Stimulated activated naive CD8-positive, alpha-beta T cell treated with anti-CD3 and anti-CD28 coated beads, Interleukin-15, amount 100 ng/mL, for 72 hours (primary cell): ENCODE results near the gene TRPM3.
"Not testable (repeated sequence)": the region's sequence is repeated elsewhere in the genome, so short reads cannot be mapped to it uniquely, and the experiment has no call there.

Experiments used
- ATAC-seq: fragments of 150-1000 bp; cut with Tn5 transposase; 2 replicates; pipeline ENCODE4 v1.10.0; 2021; ENCODE audit warnings: mild to moderate bottlenecking, moderate library complexity
- DNase-seq, 2 donors: peaks; one replicate each; pipeline ENCODE4 v3.0.0; 2021 to 2022
- H3K27ac Mint-ChIP-seq, 2 donors: one replicate each; pipeline ENCODE4 v1.8.0; 2022; ENCODE audit warnings: mild to moderate bottlenecking in 2 of 2, mixed read lengths in 2 of 2, moderate library complexity in 2 of 2
- H3K27me3 Mint-ChIP-seq: one replicate; pipeline ENCODE4 v1.8.0; 2022; ENCODE audit warnings: mixed read lengths
- H3K4me1 Mint-ChIP-seq: one replicate; pipeline ENCODE4 v1.8.0; 2022; ENCODE audit warnings: mild to moderate bottlenecking, mixed read lengths
- H3K4me3 Mint-ChIP-seq, 2 donors: one replicate each; pipeline ENCODE4 v1.8.0; 2022; ENCODE audit warnings: mild to moderate bottlenecking in 2 of 2, mixed read lengths in 2 of 2, moderate library complexity in 1 of 2
- H3K9me3 Mint-ChIP-seq, 2 donors: one replicate each; pipeline ENCODE4 v1.8.0; 2022; ENCODE audit warnings: mixed read lengths in 2 of 2

TRPM3 gene

DNA sequence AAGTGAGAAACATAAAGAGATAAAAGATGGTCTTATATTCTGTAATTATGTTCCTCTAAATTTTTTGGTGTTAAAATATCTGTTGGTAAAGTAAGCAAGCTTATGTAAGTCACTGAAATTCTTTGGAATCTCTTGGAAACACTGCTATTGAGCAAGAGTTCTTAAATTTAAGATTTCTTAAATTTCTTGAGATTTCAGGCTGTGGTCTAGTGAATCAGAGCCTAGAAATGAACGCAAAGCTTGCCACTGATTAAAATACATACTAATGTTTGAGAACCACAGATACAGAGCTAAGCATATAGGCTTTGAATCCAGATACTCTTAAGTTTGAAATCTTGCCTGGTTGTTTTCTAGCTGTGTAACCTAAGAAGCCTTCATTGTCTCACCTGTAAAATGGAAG, 133.4 kb downstream of the TRPM3 start:
- Mint-ChIP-seq H3K4me1 (no peaks in the 10 kb centered on the region), H3K4me3 (no peak overlapping the region), H3K27me3 (no peaks in the 10 kb centered on the region), H3K27ac (no peak overlapping the region), H3K9me3 (peaks cover 4 to 7% of the 10 kb centered on the region in 2 donors)
- ATAC-seq = no peak
- no peak for DNase-seq

DNA sequence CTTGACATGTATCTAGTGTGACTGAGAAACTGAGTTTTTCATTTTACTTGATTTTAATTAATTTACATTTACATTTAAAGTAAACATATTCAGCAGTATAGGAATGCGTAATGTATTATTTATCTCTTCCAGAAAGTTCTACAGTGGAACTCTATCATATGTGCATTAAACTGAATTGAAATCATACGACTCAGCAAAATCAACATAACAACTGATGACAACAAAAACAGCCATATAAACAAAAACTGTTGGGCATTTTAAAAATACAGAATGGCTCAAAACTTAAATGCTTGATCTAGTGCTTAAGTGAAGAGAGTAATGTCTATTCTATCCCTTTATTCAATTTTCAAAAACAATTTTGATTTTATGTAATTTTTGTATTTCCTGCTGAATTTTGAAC, 134.4 kb downstream of the TRPM3 start:
- H3K4me3 Mint-ChIP-seq = no peak overlapping the region
- peaks cover 6 to 11% of the 10 kb centered on the region in 2 donors for H3K9me3 Mint-ChIP-seq
- DNase-seq (no peak), ATAC-seq (no peak)
- H3K27me3 Mint-ChIP-seq = no peaks in the 10 kb centered on the region
- no peaks in the 10 kb centered on the region for H3K4me1 Mint-ChIP-seq
- no peak overlapping the region for H3K27ac Mint-ChIP-seq

DNA sequence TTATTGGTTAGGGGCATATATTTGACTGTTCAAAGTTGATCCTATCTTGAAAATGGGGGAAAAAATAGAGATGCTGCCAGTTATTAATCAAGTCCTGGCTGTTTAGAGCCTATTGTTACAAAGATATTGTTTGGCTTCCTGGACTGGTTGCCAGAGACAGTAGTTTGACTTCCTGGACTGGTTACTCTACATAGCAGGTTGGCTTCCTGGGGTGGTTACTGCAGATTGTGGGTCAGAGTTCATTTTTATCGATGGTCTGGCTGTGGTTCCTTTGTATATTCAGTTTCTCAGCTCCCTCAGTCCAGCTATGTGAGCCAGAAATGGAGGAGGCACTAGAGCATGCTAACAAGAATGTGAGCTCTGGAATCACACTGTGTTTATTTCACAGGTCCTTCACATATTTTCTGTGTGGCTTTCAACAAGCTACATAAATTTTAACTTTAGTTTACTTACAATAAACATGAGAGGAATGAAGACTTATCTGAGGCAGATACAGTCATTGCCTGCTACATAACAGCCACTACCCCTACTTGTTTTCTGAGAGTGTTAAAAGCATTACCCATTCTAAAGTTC, 137.6 kb downstream of the TRPM3 start:
- no peaks in the 10 kb centered on the region for H3K27me3 Mint-ChIP-seq
- no peak overlapping the region for H3K27ac Mint-ChIP-seq
- H3K4me1 Mint-ChIP-seq = no peaks in the 10 kb centered on the region

DNA sequence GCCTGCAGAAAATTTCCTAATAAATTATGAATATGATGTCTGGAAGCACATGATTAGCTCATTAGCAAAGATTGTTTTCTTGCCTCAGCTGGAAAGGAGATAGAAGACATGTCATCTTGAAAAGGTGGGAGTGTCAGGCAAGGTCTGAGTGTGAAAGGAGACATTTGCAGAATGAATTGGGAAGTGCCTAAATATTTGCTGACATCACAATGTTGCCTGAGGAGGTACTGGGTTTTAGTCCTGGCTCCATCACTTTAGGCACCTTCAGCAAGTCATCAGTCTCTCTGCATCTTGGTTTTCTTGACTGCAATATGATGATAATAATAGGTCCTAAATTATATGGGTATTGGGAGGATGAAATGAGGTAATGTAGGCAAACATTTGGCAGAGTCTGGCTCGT, 140.1 kb downstream of the TRPM3 start:
- Mint-ChIP-seq H3K4me3 (no peak overlapping the region), H3K27ac (no peak overlapping the region), H3K4me1 (no peaks in the 10 kb centered on the region), H3K27me3 (no peaks in the 10 kb centered on the region), H3K9me3 (peaks cover 6 to 11% of the 10 kb centered on the region in 2 donors)
- no peak for DNase-seq
- ATAC-seq = no peak

More for the DNA sequence above, 137.6 kb downstream of the TRPM3 start:
- Mint-ChIP-seq H3K9me3 (peaks cover 6 to 11% of the 10 kb centered on the region in 2 donors), H3K4me3 (no peak overlapping the region)
- DNase-seq (no peak), ATAC-seq (no peak)

GRCh38 chr9:70979966-70980365, 141.5 kb downstream of the TRPM3 start:
- Mint-ChIP-seq H3K27ac (no peak overlapping the region), H3K9me3 (peaks cover 6 to 11% of the 10 kb centered on the region in 2 donors), H3K4me3 (no peak overlapping the region), H3K4me1 (no peaks in the 10 kb centered on the region), H3K27me3 (no peaks in the 10 kb centered on the region)
- ATAC-seq (no peak), DNase-seq (no peak)

DNA sequence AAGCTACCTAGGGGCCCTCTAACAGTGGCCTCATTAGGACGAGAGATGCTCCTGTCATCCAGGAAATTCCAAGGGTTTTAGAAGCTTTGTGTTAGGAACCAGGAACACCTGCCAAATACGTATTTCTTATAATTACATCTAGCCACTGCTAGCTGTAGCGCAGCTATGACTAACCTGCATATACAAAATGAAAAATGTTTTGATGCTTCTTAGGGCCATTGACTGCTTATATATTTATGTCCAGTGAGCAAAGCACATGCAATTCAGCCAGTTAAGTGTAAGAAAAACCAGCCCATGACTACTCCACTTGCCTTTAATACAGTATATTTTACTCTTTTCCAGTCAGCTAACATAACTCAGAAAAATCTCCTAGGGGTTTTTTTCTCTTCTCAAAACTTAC, 143.3 kb downstream of the TRPM3 start:
- Mint-ChIP-seq H3K4me3 (no peak overlapping the region), H3K27me3 (no peaks in the 10 kb centered on the region)

GRCh38 chr9:70975821-70976220, 145.6 kb downstream of the TRPM3 start:
- ATAC-seq (no peak), DNase-seq (no peak)
- Mint-ChIP-seq H3K4me3 (no peak overlapping the region), H3K27ac (no peak overlapping the region), H3K27me3 (no peaks in the 10 kb centered on the region), H3K4me1 (no peaks in the 10 kb centered on the region), H3K9me3 (no peaks in the 10 kb centered on the region)

More for the DNA sequence above, 143.3 kb downstream of the TRPM3 start:
- no peak for ATAC-seq
- peaks cover 2 to 5% of the 10 kb centered on the region in 2 donors for H3K9me3 Mint-ChIP-seq
- no peaks in the 10 kb centered on the region for H3K4me1 Mint-ChIP-seq
- no peak overlapping the region for H3K27ac Mint-ChIP-seq
- DNase-seq = no peak

DNA sequence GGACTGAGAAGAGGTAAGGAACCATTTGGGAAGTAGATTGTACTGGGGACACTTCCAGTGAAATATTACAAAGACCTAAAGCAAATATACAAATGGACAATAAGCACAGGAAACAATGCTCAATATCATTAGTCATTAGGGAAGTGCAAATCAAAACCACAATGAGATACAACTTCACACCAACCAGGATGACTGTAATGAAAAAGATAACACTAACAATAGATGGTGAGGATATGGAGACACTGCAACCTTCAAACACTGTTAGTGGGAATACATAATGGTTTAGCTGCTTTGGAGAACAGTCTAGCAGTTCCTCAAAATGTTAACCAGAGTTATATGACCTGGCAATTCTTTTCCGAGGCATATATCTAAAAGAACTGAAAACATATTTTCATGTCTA, 149.7 kb downstream of the TRPM3 start:
- Mint-ChIP-seq H3K4me1 (no peaks in the 10 kb centered on the region), H3K27me3 (no peaks in the 10 kb centered on the region), H3K27ac (no peak overlapping the region), H3K4me3 (no peak overlapping the region), H3K9me3 (no peaks in the 10 kb centered on the region)
- DNase-seq (no peak), ATAC-seq (no peak)

GRCh38 chr9:70966380-70966779, 155.0 kb downstream of the TRPM3 start:
- H3K27me3 Mint-ChIP-seq, H3K4me1 Mint-ChIP-seq, H3K4me3 Mint-ChIP-seq, DNase-seq, ATAC-seq, H3K9me3 Mint-ChIP-seq, H3K27ac Mint-ChIP-seq: not testable (repeated sequence)

DNA sequence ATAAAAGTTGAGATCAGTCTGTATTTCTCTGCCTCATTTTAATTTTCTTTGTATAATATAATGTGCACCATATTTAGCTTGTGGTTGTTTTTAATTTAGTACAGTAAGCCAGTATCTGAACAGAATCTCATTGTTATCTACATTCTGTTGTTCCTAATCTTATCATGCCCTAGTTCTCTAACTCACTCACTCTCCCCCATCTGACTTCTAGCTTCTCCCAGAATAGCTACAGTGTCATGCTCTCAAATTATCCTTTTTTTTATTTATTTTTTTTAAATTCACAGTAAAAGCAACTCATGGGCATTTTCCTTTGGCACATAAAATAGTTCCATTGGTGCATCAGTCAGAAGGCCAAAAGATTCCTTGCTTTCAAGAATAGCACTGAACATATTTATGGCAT, 156.6 kb downstream of the TRPM3 start:
- no peaks in the 10 kb centered on the region for H3K4me1 Mint-ChIP-seq
- no peak overlapping the region for H3K4me3 Mint-ChIP-seq
- H3K27ac Mint-ChIP-seq = no peak overlapping the region
- no peak for ATAC-seq
- no peak for DNase-seq
- no peaks in the 10 kb centered on the region for H3K9me3 Mint-ChIP-seq
- H3K27me3 Mint-ChIP-seq = peaks cover 7% of the 10 kb centered on the region

- Mint-ChIP-seq H3K27ac (no peak overlapping the region), H3K4me1 (no peaks in the 10 kb centered on the region), H3K4me3 (no peak overlapping the region), H3K9me3 (no peaks in the 10 kb centered on the region), H3K27me3 (peaks cover 7% of the 10 kb centered on the region)
- ATAC-seq (no peak), DNase-seq (no peak)
These were observed 157.9 kb downstream of the TRPM3 start for GRCh38 chr9:70963554-70963953.

DNA sequence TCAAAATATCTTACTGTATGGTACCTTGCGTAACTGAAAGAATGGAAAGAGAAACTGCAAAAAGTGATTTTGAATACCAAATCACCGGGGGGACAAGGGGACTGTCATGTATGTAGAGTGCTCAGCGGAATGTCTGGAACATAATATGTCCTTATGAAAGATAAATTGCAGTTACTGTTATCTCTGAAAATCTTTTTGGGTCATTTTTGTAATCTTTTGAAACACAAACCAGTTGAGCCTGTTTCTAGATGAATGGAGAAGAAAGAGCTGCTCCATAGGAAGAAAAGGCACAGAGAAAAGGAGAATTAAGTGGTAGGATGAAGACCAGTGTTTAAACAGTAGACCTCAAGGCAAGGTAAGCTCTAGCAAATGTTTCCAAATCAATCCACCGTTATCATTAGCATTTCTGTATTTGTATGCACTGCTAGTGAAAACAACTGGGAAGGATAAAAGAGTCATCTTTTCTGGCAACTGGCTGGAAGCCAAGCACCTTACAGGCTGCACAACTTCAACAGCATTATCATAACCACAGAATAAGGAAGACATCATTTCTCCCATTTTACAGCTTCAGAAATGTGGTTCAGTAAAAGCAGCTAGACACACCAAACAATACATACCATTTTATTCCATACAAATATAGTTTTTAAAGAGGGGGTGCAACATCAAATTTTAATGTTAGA, 158.5 kb downstream of the TRPM3 start:
- H3K9me3 Mint-ChIP-seq = no peaks in the 10 kb centered on the region
- no peak overlapping the region for H3K4me3 Mint-ChIP-seq
- no peak for ATAC-seq
- H3K27ac Mint-ChIP-seq = no peak overlapping the region
- DNase-seq = no peak
- H3K27me3 Mint-ChIP-seq = peaks cover 7% of the 10 kb centered on the region
- H3K4me1 Mint-ChIP-seq = no peaks in the 10 kb centered on the region

- ATAC-seq = no peak
- no peaks in the 10 kb centered on the region for H3K9me3 Mint-ChIP-seq
- peaks cover 7% of the 10 kb centered on the region for H3K27me3 Mint-ChIP-seq
- no peak for DNase-seq
- no peak overlapping the region for H3K4me3 Mint-ChIP-seq
- no peaks in the 10 kb centered on the region for H3K4me1 Mint-ChIP-seq
- no peak overlapping the region for H3K27ac Mint-ChIP-seq
These were observed 162.1 kb downstream of the TRPM3 start for GRCh38 chr9:70959366-70959765.

GRCh38 chr9:70954596-70955143, 166.8 kb downstream of the TRPM3 start:
- no peak for ATAC-seq
- H3K27ac Mint-ChIP-seq = no peak overlapping the region

GRCh38 chr9:70954126-70954525, 167.3 kb downstream of the TRPM3 start:
- Mint-ChIP-seq H3K9me3 (peaks cover 0 to 4% of the 10 kb centered on the region in 2 donors), H3K4me3 (no peak overlapping the region), H3K27me3 (no peaks in the 10 kb centered on the region), H3K27ac (no peak overlapping the region), H3K4me1 (no peaks in the 10 kb centered on the region)
- no peak for DNase-seq
- ATAC-seq = no peak

More at GRCh38 chr9:70954596-70955143, 166.8 kb downstream of the TRPM3 start:
- Mint-ChIP-seq H3K4me1 (no peaks in the 10 kb centered on the region), H3K27me3 (no peaks in the 10 kb centered on the region), H3K4me3 (no peak overlapping the region), H3K9me3 (peaks cover 0 to 4% of the 10 kb centered on the region in 2 donors)
- no peak for DNase-seq
